Trophoblast cell (in vitro differentiated cells and primary cell): Measurements from ENCODE around the gene LYSET.
"Not testable (repeated sequence)": the region's sequence is repeated elsewhere in the genome, so short reads cannot be mapped to it uniquely, and the experiment has no call there.

ENCODE experiments used
- DNase-seq, 2 donors: peaks; one replicate each; pipeline ENCODE4 v3.0.0-alpha.2; 2016
- H2AFZ ChIP-seq: 2 replicates; pipeline ENCODE4 v1.6.1; 2013; ENCODE audit warnings: low read length, moderate library complexity, mild to moderate bottlenecking; ENCODE audit not compliant: insufficient read depth, poor library complexity
- H2AK5ac ChIP-seq: 2 replicates; pipeline ENCODE4 v1.6.1; 2013; ENCODE audit warnings: mild to moderate bottlenecking, low read length
- H2BK120ac ChIP-seq: 2 replicates; pipeline ENCODE4 v1.6.1; 2013; ENCODE audit warnings: low read length, mild to moderate bottlenecking, moderate library complexity; ENCODE audit not compliant: insufficient read depth, poor library complexity
- H2BK12ac ChIP-seq: 2 replicates; pipeline ENCODE4 v1.6.1; 2013; ENCODE audit warnings: mild to moderate bottlenecking, low read length, moderate library complexity
- H2BK5ac ChIP-seq: 2 replicates; pipeline ENCODE4 v1.6.1; 2013; ENCODE audit warnings: low read length, low read depth, moderate library complexity, mild to moderate bottlenecking; ENCODE audit not compliant: poor library complexity
- H3K14ac ChIP-seq: 2 replicates; pipeline ENCODE4 v1.6.1; 2013; ENCODE audit warnings: mild to moderate bottlenecking, low read length
- H3K18ac ChIP-seq: 2 replicates; pipeline ENCODE4 v1.6.1; 2013; ENCODE audit warnings: mild to moderate bottlenecking, low read length
- H3K23ac ChIP-seq: 2 replicates; pipeline ENCODE4 v1.6.1; 2013; ENCODE audit warnings: low read length
- H3K27ac ChIP-seq: 2 replicates; pipeline ENCODE4 v1.5.1; 2013; ENCODE audit warnings: low read depth, mild to moderate bottlenecking, inconsistent platforms, low read length, moderate library complexity
- H3K27me3 ChIP-seq: 2 replicates; pipeline ENCODE4 v1.6.1; 2013; ENCODE audit warnings: inconsistent platforms, mild to moderate bottlenecking, low read length, moderate library complexity; ENCODE audit not compliant: insufficient read depth
- H3K36me3 ChIP-seq, 2 experiments: 1 replicate in 1 of 2; 2 replicates in 1 of 2; pipeline ENCODE4 v1.6.1; 2013; ENCODE audit warnings: low read length in 2 of 2, mild to moderate bottlenecking in 2 of 2, moderate library complexity in 1 of 2; ENCODE audit not compliant: insufficient read depth in 2 of 2, control insufficient read depth in 1 of 2
- H3K4ac ChIP-seq: 2 replicates; pipeline ENCODE4 v1.6.1; 2013; ENCODE audit warnings: low read depth, mild to moderate bottlenecking, low read length, moderate library complexity
- H3K4me1 ChIP-seq, 2 experiments: 1 replicate in 1 of 2; 2 replicates in 1 of 2; pipeline ENCODE4 v1.6.1; 2013; ENCODE audit warnings: low read length in 2 of 2, mild to moderate bottlenecking in 2 of 2, moderate library complexity in 1 of 2; ENCODE audit not compliant: insufficient read depth in 2 of 2, control insufficient read depth in 1 of 2
- H3K4me2 ChIP-seq: 2 replicates; pipeline ENCODE4 v1.6.1; 2013; ENCODE audit warnings: inconsistent platforms, mild to moderate bottlenecking, low read length, moderate library complexity
- H3K4me3 ChIP-seq: 2 replicates; pipeline ENCODE4 v1.5.1; 2013; ENCODE audit warnings: mild to moderate bottlenecking, low read depth, low read length, inconsistent platforms
- H3K79me1 ChIP-seq: one replicate; pipeline ENCODE4 v1.6.1; 2013; ENCODE audit warnings: low read length
- H3K79me2 ChIP-seq: 2 replicates; pipeline ENCODE4 v1.6.1; 2013; ENCODE audit warnings: low read length, mild to moderate bottlenecking; ENCODE audit not compliant: control insufficient read depth, insufficient read depth, poor library complexity
- H3K9ac ChIP-seq: 2 replicates; pipeline ENCODE4 v1.6.1; 2013; ENCODE audit warnings: mild to moderate bottlenecking, low read length
- H3K9me3 ChIP-seq: 2 replicates; pipeline ENCODE4 v1.6.1; 2013; ENCODE audit warnings: low read depth, mild to moderate bottlenecking, control low read depth, inconsistent platforms, low read length; ENCODE audit not compliant: insufficient read depth
- H4K12ac ChIP-seq: 2 replicates; pipeline ENCODE4 v1.6.1; 2013; ENCODE audit warnings: low read depth, mild to moderate bottlenecking, low read length, moderate library complexity
- H4K8ac ChIP-seq: 2 replicates; pipeline ENCODE4 v1.6.1; 2013; ENCODE audit warnings: low read depth, mild to moderate bottlenecking, low read length, moderate library complexity
- H4K91ac ChIP-seq: one replicate; pipeline ENCODE4 v1.6.1; 2013; ENCODE audit warnings: low read depth, mild to moderate bottlenecking, low read length, moderate library complexity
- WGBS: extraction: QIAGEN DNeasy Blood & Tissue Kit; methylation state at CpG from one replicate; pipeline ENCODE4 v1.1.7; 2013; ENCODE audit warnings: missing lambda C conversion rate; ENCODE audit not compliant: insufficient read length, insufficient coverage; ENCODE audit errors: extremely low coverage; 5-methylcytosine and 5-hydroxymethylcytosine counted together

LYSET gene

GRCh38 chr14:93170141-93170540, 15.0 kb upstream of the LYSET start:
- not testable (repeated sequence) for H3K9ac ChIP-seq, H3K27ac ChIP-seq, H2AFZ ChIP-seq, H3K27me3 ChIP-seq, H3K4me3 ChIP-seq, H2BK5ac ChIP-seq, H4K12ac ChIP-seq, H3K9me3 ChIP-seq, H2BK12ac ChIP-seq, H3K4ac ChIP-seq, DNase-seq, H3K36me3 ChIP-seq, H4K8ac ChIP-seq, H3K14ac ChIP-seq, H3K18ac ChIP-seq, H3K23ac ChIP-seq, H3K79me2 ChIP-seq, H3K4me1 ChIP-seq, H4K91ac ChIP-seq, H3K4me2 ChIP-seq, H2BK120ac ChIP-seq, H2AK5ac ChIP-seq, H3K79me1 ChIP-seq
- WGBS = no CpG with 5 or more reads among the region's 20 CpGs

DNA sequence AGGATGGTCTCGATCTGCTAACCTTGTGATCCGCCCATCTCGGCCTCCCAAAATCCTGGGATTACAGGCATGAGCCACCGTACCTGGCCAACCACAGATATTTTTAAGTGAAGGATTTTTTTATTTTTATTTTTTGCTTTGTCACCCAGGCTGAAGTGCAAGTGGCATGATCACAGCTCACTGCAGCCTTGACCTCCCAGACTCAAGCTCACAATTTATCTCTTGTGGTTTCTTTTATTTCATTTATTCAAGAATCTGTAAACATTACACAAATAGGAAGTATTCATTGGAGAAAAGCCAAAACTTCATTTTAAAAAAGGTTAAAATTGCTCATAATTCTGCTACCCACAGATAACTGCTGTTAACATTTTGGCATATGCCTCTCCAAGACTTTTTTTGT, 13.7 kb upstream of the LYSET start:
- H3K9ac ChIP-seq = no peak overlapping the region
- no peak overlapping the region for H2AFZ ChIP-seq
- H3K4ac ChIP-seq = no peak overlapping the region
- no peak overlapping the region for H3K18ac ChIP-seq
- H3K27me3 ChIP-seq = no peaks in the 10 kb centered on the region
- no peak overlapping the region for H3K4me3 ChIP-seq
- no CpG with 5 or more reads among the region's 4 CpGs for WGBS
- no peak overlapping the region for H4K91ac ChIP-seq
- H3K23ac ChIP-seq = no peak overlapping the region
- no peak for DNase-seq
- no peak overlapping the region for H2AK5ac ChIP-seq
- no peak overlapping the region for H3K27ac ChIP-seq
- H3K9me3 ChIP-seq = no peaks in the 10 kb centered on the region
- no peaks in the 10 kb centered on the region for H3K4me1 ChIP-seq
- H3K4me2 ChIP-seq = no peak overlapping the region
- H2BK120ac ChIP-seq = no peak overlapping the region
- H3K79me2 ChIP-seq = no peaks in the 10 kb centered on the region
- H4K8ac ChIP-seq = no peak overlapping the region
- no peak overlapping the region for H2BK5ac ChIP-seq
- no peak overlapping the region for H4K12ac ChIP-seq
- no peaks in the 10 kb centered on the region for H3K36me3 ChIP-seq
- H3K14ac ChIP-seq = no peak overlapping the region
- H2BK12ac ChIP-seq = no peak overlapping the region
- H3K79me1 ChIP-seq = no peaks in the 10 kb centered on the region

DNA sequence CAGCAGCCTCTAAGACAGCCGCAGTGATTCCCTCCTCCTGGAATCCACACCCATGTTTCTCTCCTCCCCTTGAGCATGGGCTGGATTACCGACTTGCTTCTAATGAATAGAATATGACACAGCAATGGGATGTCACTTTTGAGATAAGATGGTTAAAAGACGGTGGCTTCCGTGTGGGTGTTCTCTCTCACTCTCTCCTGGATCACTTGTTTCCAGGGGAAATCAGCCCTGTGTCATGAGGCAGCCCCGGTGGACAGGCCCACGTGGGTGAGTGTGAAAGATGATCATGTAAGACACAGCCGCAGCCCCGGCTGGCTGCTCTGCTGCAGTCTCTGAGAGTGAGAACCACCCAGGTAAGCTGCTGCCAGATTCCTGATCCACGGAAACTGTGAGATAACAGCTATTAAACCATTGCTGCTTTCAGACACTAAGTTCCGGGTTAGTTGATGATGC, 11.1 kb upstream of the LYSET start:
- Histone ChIP-seq H2BK12ac (no peak overlapping the region), H3K36me3 (no peaks in the 10 kb centered on the region), H3K27ac (no peak overlapping the region), H3K79me2 (no peaks in the 10 kb centered on the region), H3K4me2 (no peak overlapping the region), H3K9ac (no peak overlapping the region), H3K18ac (no peak overlapping the region), H2BK120ac (no peak overlapping the region), H3K79me1 (no peaks in the 10 kb centered on the region), H3K4me1 (no peaks in the 10 kb centered on the region), H4K91ac (no peak overlapping the region), H3K23ac (no peak overlapping the region), H3K4ac (no peak overlapping the region), H2AK5ac (no peak overlapping the region), H4K12ac (no peak overlapping the region), H2BK5ac (no peak overlapping the region), H2AFZ (no peak overlapping the region), H3K4me3 (no peak overlapping the region), H3K9me3 (no peaks in the 10 kb centered on the region), H4K8ac (no peak overlapping the region), H3K14ac (no peak overlapping the region), H3K27me3 (no peaks in the 10 kb centered on the region)
- WGBS = no CpG with 5 or more reads among the region's 10 CpGs
- DNase-seq = no peak

DNA sequence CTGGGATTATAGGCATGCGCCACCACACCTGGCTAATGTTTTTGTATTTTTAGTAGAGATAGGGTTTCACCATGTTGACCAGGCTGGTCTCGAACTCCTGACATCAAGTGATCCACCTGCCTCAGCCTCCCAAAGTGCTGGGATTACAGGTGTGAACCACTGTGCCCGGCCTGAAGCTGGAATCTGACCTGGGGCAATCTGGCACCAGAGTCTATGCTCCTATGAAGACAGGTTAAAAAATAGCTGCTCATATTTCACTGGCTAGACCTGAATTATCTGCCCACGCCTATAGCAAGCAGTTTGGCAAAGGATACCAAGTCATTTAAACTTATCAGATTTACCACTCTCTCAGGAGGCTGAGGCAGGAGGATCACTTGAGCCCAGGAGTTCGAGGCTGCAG, 10.4 kb upstream of the LYSET start:
- not testable (repeated sequence) for H3K9me3 ChIP-seq, H3K79me1 ChIP-seq, H3K23ac ChIP-seq, H2BK120ac ChIP-seq, H2AFZ ChIP-seq, H4K91ac ChIP-seq, H2BK12ac ChIP-seq, H3K4me3 ChIP-seq, H3K36me3 ChIP-seq, H3K27ac ChIP-seq, DNase-seq, H4K12ac ChIP-seq, H3K4me2 ChIP-seq, H3K18ac ChIP-seq, H2AK5ac ChIP-seq, H3K27me3 ChIP-seq, H3K4me1 ChIP-seq, H4K8ac ChIP-seq, H2BK5ac ChIP-seq, H3K14ac ChIP-seq, H3K4ac ChIP-seq, H3K79me2 ChIP-seq, H3K9ac ChIP-seq
- no CpG with 5 or more reads among the region's 5 CpGs for WGBS
